ENCODE data around the gene UNK.
"Not testable (repeated sequence)": the region's sequence is repeated elsewhere in the genome, so short reads cannot be mapped to it uniquely, and the experiment has no call there.

Gene UNK

GRCh38 chr17:75774471-75774990 lies 10.1 kb upstream of the UNK start:
- H3K23ac ChIP-seq (ENCODE audit: low read length): no peak overlapping the region
- H2AK5ac ChIP-seq (ENCODE audit: low read length): no peak overlapping the region
- no peaks in the 10 kb centered on the region for H3K4me1 ChIP-seq (ENCODE audit: control insufficient read depth, low read depth, low read length)
- H2BK120ac ChIP-seq (ENCODE audit: low read depth, low read length): no peak overlapping the region
- H3K36me3 ChIP-seq (ENCODE audit: control insufficient read depth, insufficient read depth, low read length): peaks cover 7% of the 10 kb centered on the region
- no peak overlapping the region for H3K4me2 ChIP-seq (ENCODE audit: low read length)
- H3K18ac ChIP-seq (ENCODE audit: low read length): no peak overlapping the region
- no CpG with 5 or more reads among the region's 4 CpGs for WGBS (ENCODE audit: extremely low coverage, insufficient coverage, low lambda C conversion rate)
- H3K79me1 ChIP-seq (ENCODE audit: low read length): peaks cover 2% of the 10 kb centered on the region
- peaks cover 16% of the 10 kb centered on the region for H3K79me2 ChIP-seq (ENCODE audit: control insufficient read depth, insufficient read depth, low read length)
- no peaks in the 10 kb centered on the region for H3K27me3 ChIP-seq (ENCODE audit: insufficient read depth, low read length, poor library complexity)
- H3K56ac ChIP-seq (ENCODE audit: low read length): no peak overlapping the region
- H3K9ac ChIP-seq (ENCODE audit: low read length): no peak overlapping the region
- no peak overlapping the region for H4K8ac ChIP-seq (ENCODE audit: low read depth, low read length)
- H2BK15ac ChIP-seq (replicated peaks; ENCODE audit: low read depth): no peak overlapping the region
- no peak overlapping the region for H3K4ac ChIP-seq (ENCODE audit: low read depth, low read length)
- no peak overlapping the region for H3K27ac ChIP-seq (ENCODE audit: low read depth, low read length)
- H4K5ac ChIP-seq (ENCODE audit: low read length): no peak overlapping the region
- H3K4me3 ChIP-seq (ENCODE audit: low read length): no peak overlapping the region
- H2BK5ac ChIP-seq (ENCODE audit: low read length): no peak overlapping the region
- DNase-seq: no peak

- no peak overlapping the region for H3K27ac ChIP-seq (ENCODE audit: low read depth, low read length)
- H3K9ac ChIP-seq (ENCODE audit: low read length): no peak overlapping the region
- H3K36me3 ChIP-seq (ENCODE audit: control insufficient read depth, insufficient read depth, low read length): peaks cover 7% of the 10 kb centered on the region
- H2AK5ac ChIP-seq (ENCODE audit: low read length): no peak overlapping the region
- H3K4ac ChIP-seq (ENCODE audit: low read depth, low read length): no peak overlapping the region
- no peak overlapping the region for H3K23ac ChIP-seq (ENCODE audit: low read length)
- WGBS (ENCODE audit: extremely low coverage, insufficient coverage, low lambda C conversion rate): no CpG with 5 or more reads among the region's 6 CpGs
- H3K27me3 ChIP-seq (ENCODE audit: insufficient read depth, low read length, poor library complexity): no peaks in the 10 kb centered on the region
- H3K18ac ChIP-seq (ENCODE audit: low read length): no peak overlapping the region
- H3K56ac ChIP-seq (ENCODE audit: low read length): no peak overlapping the region
- H4K8ac ChIP-seq (ENCODE audit: low read depth, low read length): no peak overlapping the region
- H3K79me1 ChIP-seq (ENCODE audit: low read length): peaks cover 2% of the 10 kb centered on the region
- peak; percentile 77 for DNase-seq
- no peak overlapping the region for H3K4me2 ChIP-seq (ENCODE audit: low read length)
- H4K5ac ChIP-seq (ENCODE audit: low read length): no peak overlapping the region
- peaks cover 16% of the 10 kb centered on the region for H3K79me2 ChIP-seq (ENCODE audit: control insufficient read depth, insufficient read depth, low read length)
- no peak overlapping the region for H3K4me3 ChIP-seq (ENCODE audit: low read length)
- H2BK5ac ChIP-seq (ENCODE audit: low read length): no peak overlapping the region
- no peak overlapping the region for H2BK15ac ChIP-seq (replicated peaks; ENCODE audit: low read depth)
- no peak overlapping the region for H2BK120ac ChIP-seq (ENCODE audit: low read depth, low read length)
- no peaks in the 10 kb centered on the region for H3K4me1 ChIP-seq (ENCODE audit: control insufficient read depth, low read depth, low read length)
Measured at GRCh38 chr17:75774991-75775668, 9.5 kb upstream of the UNK start.

GRCh38 chr17:75776386-75777295 lies 8.0 kb upstream of the UNK start:
- no peak overlapping the region for H4K5ac ChIP-seq (ENCODE audit: low read length)
- H3K4me1 ChIP-seq (ENCODE audit: control insufficient read depth, low read depth, low read length): no peaks in the 10 kb centered on the region
- no CpG with 5 or more reads among the region's 15 CpGs for WGBS (ENCODE audit: extremely low coverage, insufficient coverage, low lambda C conversion rate)
- peak overlapping the region; percentile 18 for H3K4me2 ChIP-seq (ENCODE audit: low read length)
- no peak overlapping the region for H3K56ac ChIP-seq (ENCODE audit: low read length)
- peak overlapping the region; percentile 22 for H3K9ac ChIP-seq (ENCODE audit: low read length)
- no peak overlapping the region for H2BK120ac ChIP-seq (ENCODE audit: low read depth, low read length)
- H3K79me2 ChIP-seq (ENCODE audit: control insufficient read depth, insufficient read depth, low read length): peaks cover 16% of the 10 kb centered on the region
- H3K27me3 ChIP-seq (ENCODE audit: insufficient read depth, low read length, poor library complexity): no peaks in the 10 kb centered on the region
- no peak for DNase-seq
- no peak overlapping the region for H3K4me3 ChIP-seq (ENCODE audit: low read length)
- H2BK15ac ChIP-seq (replicated peaks; ENCODE audit: low read depth): no peak overlapping the region
- H2AK5ac ChIP-seq (ENCODE audit: low read length): no peak overlapping the region
- H3K4ac ChIP-seq (ENCODE audit: low read depth, low read length): no peak overlapping the region
- no peak overlapping the region for H3K18ac ChIP-seq (ENCODE audit: low read length)
- peaks cover 2% of the 10 kb centered on the region for H3K79me1 ChIP-seq (ENCODE audit: low read length)
- no peak overlapping the region for H3K27ac ChIP-seq (ENCODE audit: low read depth, low read length)
- H4K8ac ChIP-seq (ENCODE audit: low read depth, low read length): no peak overlapping the region
- H3K23ac ChIP-seq (ENCODE audit: low read length): no peak overlapping the region
- H3K36me3 ChIP-seq (ENCODE audit: control insufficient read depth, insufficient read depth, low read length): peaks cover 7% of the 10 kb centered on the region
- no peak overlapping the region for H2BK5ac ChIP-seq (ENCODE audit: low read length)

GRCh38 chr17:75777296-75777922 lies 7.2 kb upstream of the UNK start:
- no peak overlapping the region for H3K4me2 ChIP-seq (ENCODE audit: low read length)
- no peak overlapping the region for H3K4me3 ChIP-seq (ENCODE audit: low read length)
- H3K4ac ChIP-seq (ENCODE audit: low read depth, low read length): no peak overlapping the region
- H3K27ac ChIP-seq (ENCODE audit: low read depth, low read length): no peak overlapping the region
- H3K23ac ChIP-seq (ENCODE audit: low read length): no peak overlapping the region
- no peak overlapping the region for H2AK5ac ChIP-seq (ENCODE audit: low read length)
- H2BK120ac ChIP-seq (ENCODE audit: low read depth, low read length): no peak overlapping the region
- H3K79me1 ChIP-seq (ENCODE audit: low read length): peaks cover 2% of the 10 kb centered on the region
- H3K79me2 ChIP-seq (ENCODE audit: control insufficient read depth, insufficient read depth, low read length): peaks cover 16% of the 10 kb centered on the region
- WGBS (ENCODE audit: extremely low coverage, insufficient coverage, low lambda C conversion rate): no CpG with 5 or more reads among the region's 2 CpGs
- DNase-seq: no peak
- H3K36me3 ChIP-seq (ENCODE audit: control insufficient read depth, insufficient read depth, low read length): peaks cover 7% of the 10 kb centered on the region
- no peaks in the 10 kb centered on the region for H3K4me1 ChIP-seq (ENCODE audit: control insufficient read depth, low read depth, low read length)
- no peak overlapping the region for H2BK5ac ChIP-seq (ENCODE audit: low read length)
- no peak overlapping the region for H3K9ac ChIP-seq (ENCODE audit: low read length)
- no peak overlapping the region for H3K18ac ChIP-seq (ENCODE audit: low read length)
- no peaks in the 10 kb centered on the region for H3K27me3 ChIP-seq (ENCODE audit: insufficient read depth, low read length, poor library complexity)
- H4K8ac ChIP-seq (ENCODE audit: low read depth, low read length): no peak overlapping the region
- no peak overlapping the region for H2BK15ac ChIP-seq (replicated peaks; ENCODE audit: low read depth)
- no peak overlapping the region for H4K5ac ChIP-seq (ENCODE audit: low read length)
- no peak overlapping the region for H3K56ac ChIP-seq (ENCODE audit: low read length)

- H4K8ac ChIP-seq (ENCODE audit: low read depth, low read length); H3K4ac ChIP-seq (ENCODE audit: low read depth, low read length); H3K4me1 ChIP-seq (ENCODE audit: control insufficient read depth, low read depth, low read length); H2BK5ac ChIP-seq (ENCODE audit: low read length); H2BK15ac ChIP-seq (replicated peaks; ENCODE audit: low read depth); H3K79me1 ChIP-seq (ENCODE audit: low read length); H3K23ac ChIP-seq (ENCODE audit: low read length); H3K18ac ChIP-seq (ENCODE audit: low read length); H2BK120ac ChIP-seq (ENCODE audit: low read depth, low read length); H2AK5ac ChIP-seq (ENCODE audit: low read length); H4K5ac ChIP-seq (ENCODE audit: low read length); H3K36me3 ChIP-seq (ENCODE audit: control insufficient read depth, insufficient read depth, low read length); DNase-seq; H3K27me3 ChIP-seq (ENCODE audit: insufficient read depth, low read length, poor library complexity): not testable (repeated sequence)
- peak overlapping the region; percentile 94 for H3K9ac ChIP-seq (ENCODE audit: low read length)
- H3K79me2 ChIP-seq (ENCODE audit: control insufficient read depth, insufficient read depth, low read length): peaks cover 16% of the 10 kb centered on the region
- peak overlapping the region; percentile 95 for H3K56ac ChIP-seq (ENCODE audit: low read length)
- no CpG with 5 or more reads among the region's 19 CpGs for WGBS (ENCODE audit: extremely low coverage, insufficient coverage, low lambda C conversion rate)
- peak overlapping the region; percentile 94 for H3K27ac ChIP-seq (ENCODE audit: low read depth, low read length)
- peak overlapping the region; percentile 74 for H3K4me2 ChIP-seq (ENCODE audit: low read length)
- peak overlapping the region; percentile 81 for H3K4me3 ChIP-seq (ENCODE audit: low read length)
Measured at GRCh38 chr17:75778066-75778860, 6.3 kb upstream of the UNK start.

All from mesendoderm (in vitro differentiated cells).